Melanocyte of skin (primary cell): ENCODE measurements around the gene KLHL2. TPM values are rescaled to one million over a fixed set of nuclear protein-coding genes. Genes with fewer than 3 reads are reported as not detected.

Experiments used
- small RNA-seq, 2 donors: library from RNA; depleted of rRNA; stranded (forward); fragments of <200 nt; gene quantifications; one replicate each; pipeline ENCODE3, GENCODE V24; 2012
- total RNA-seq, 2 donors: library from RNA; depleted of rRNA; stranded (reverse); fragments of >200 nt; gene quantifications; 2 replicates each; pipeline ENCODE4 v1.2.3, GENCODE V29; 2012

Gene KLHL2, protein sequence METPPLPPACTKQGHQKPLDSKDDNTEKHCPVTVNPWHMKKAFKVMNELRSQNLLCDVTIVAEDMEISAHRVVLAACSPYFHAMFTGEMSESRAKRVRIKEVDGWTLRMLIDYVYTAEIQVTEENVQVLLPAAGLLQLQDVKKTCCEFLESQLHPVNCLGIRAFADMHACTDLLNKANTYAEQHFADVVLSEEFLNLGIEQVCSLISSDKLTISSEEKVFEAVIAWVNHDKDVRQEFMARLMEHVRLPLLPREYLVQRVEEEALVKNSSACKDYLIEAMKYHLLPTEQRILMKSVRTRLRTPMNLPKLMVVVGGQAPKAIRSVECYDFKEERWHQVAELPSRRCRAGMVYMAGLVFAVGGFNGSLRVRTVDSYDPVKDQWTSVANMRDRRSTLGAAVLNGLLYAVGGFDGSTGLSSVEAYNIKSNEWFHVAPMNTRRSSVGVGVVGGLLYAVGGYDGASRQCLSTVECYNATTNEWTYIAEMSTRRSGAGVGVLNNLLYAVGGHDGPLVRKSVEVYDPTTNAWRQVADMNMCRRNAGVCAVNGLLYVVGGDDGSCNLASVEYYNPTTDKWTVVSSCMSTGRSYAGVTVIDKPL
- 10 to 100 TPM in 1 of 2 donors, 1 to 10 TPM in 1; 6.5 to 12.7 TPM for total RNA-seq

DNA sequence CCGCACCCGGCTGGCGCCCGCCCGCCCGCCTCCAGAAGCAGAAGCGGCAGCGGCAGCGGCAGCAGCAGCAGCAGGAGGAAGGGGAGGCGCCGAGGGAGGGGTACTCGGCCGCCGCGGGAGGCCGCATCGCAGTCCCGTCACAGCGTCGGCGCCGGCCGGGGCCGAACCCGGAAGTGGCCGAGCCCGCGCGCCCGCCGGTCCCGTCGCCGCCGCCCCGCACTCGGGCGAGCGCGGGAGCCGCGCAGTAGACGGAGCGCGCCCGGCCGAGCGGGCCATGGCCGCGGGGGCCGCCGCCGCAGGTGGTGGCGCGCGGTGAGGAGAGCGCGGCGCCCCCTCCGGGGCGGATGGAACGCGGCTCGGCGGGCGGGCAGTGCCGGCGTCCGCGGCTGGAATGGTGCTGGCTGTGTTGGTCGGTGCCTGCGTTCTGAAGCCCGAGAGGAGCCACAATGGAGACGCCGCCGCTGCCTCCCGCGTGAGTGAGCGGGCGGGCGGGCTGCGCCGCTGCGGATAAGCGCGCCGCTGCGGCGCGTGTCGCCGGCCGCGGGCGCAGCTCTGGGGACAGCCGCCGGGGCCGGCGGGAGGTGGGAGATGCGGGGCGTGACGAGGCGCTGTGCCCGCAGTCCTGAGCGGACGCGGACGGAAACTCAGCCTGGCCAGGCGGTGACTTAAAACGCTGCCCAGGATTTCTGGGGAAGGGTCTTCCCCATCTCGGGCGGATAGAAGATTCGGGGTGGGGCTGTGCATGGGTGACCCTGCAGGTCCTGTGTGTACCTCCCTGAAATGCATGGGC is at the start of gene KLHL2:
Gene KLHL2 (plus strand): TSS at position 131 of the 790 bp plus-strand sequence. CDS start 316 bp downstream, at position 447.

DNA sequence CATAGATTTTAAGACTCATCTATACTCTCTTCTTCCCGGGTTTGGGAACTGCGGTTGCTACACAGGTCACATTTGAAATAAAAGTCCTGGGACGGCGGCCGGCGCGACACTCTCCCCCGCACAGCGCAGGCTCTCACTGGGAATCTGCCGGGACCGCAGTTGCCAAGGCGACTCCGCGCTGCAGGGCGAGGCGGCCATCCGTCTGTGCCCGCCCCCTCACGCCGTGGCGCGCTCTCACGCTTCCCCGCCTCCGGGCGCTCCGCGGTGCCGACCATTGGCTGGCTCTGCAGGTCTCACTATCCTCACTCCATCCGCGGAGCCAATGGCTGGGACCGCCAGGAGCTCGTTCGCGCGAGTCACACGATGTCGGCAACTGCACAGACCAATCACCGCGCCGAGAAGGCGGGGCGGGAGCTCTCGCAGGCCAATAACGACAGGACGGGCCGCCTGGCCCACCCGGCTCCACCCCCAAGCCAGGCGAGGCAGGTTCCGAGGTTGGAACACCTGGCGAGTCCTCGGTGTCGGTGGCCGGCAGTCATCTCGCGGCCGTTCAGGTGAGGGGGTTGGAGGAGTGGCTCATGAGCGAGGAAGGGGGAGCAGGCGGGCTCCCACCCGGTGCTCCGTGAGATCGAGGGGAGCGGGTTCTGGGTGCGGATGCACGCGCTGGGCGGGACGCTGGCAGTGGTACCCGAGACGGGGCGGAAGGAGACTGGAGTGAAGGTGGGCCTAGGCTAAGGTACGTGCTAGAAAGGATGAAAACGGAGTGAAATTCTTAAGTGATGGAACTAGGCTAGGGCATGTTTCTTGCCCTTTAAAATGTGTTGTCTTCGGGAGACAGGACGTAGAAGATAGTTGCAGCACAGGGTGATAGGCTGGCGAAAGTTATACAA is 120.1 kb downstream of the KLHL2 start, which contains the start of gene MSMO1:
Gene MSMO1 (plus strand): TSS at position 459 of the 890 bp plus-strand sequence. CDS start 5,702 bp downstream, outside the sequence.

Small RNA genes within 50 kb of the gene (small RNA-seq; reads per million reads assigned to genes)
- 0 reads per million in 2 donors for gene RNU4-87P

Other genes starting within 250 kb of the KLHL2 start
- gene TRIM61, start 229.9 kb upstream of the KLHL2 start, total RNA-seq = 1 to 10 TPM; 5.5 to 6.3 TPM
- gene TRIM60, start 175.6 kb upstream of the KLHL2 start, total RNA-seq = not detected
- not detected for gene TRIM75, start 153.7 kb upstream of the KLHL2 start, total RNA-seq
- 10 to 100 TPM; 20.0 to 26.0 TPM for gene TMEM192, start 94.7 kb upstream of the KLHL2 start, total RNA-seq
- 100 to 1,000 TPM; 233 to 264 TPM for gene MSMO1, start 120.1 kb downstream of the KLHL2 start, total RNA-seq
- gene CPE, start 171.4 kb downstream of the KLHL2 start, total RNA-seq = 1 to 10 TPM in 1 of 2 donors, under 1 TPM in 1; 0.34 to 1.3 TPM